PFSK-1 (cell line): Measurements from ENCODE around the gene CCDC85B.

Experiments
- SIN3A ChIP-seq: IDR thresholded peaks from 2 replicates; pipeline ENCODE4 v1.6.1; 2012; ENCODE audit warnings: mild to moderate bottlenecking, low read length, moderate library complexity, borderline replicate concordance; ENCODE audit not compliant: insufficient read depth
- TAF1 ChIP-seq: IDR thresholded peaks from 2 replicates; pipeline ENCODE4 v1.6.1; 2012; ENCODE audit warnings: low read length, control low read depth, borderline replicate concordance; ENCODE audit not compliant: insufficient read depth
- TF ChIP-seq, protein P1 (sequence below), 2 experiments: IDR thresholded peaks; 2 replicates each; pipeline versions ENCODE4 v1.6.1 to v1.8.0; 2011 to 2012; ENCODE audit warnings: low read depth in 2 of 2, low read length in 2 of 2, control low read depth in 1 of 2, inconsistent platforms in 1 of 2, mild to moderate bottlenecking in 1 of 2, moderate library complexity in 1 of 2; ENCODE audit not compliant: insufficient read depth in 1 of 2

DNA sequence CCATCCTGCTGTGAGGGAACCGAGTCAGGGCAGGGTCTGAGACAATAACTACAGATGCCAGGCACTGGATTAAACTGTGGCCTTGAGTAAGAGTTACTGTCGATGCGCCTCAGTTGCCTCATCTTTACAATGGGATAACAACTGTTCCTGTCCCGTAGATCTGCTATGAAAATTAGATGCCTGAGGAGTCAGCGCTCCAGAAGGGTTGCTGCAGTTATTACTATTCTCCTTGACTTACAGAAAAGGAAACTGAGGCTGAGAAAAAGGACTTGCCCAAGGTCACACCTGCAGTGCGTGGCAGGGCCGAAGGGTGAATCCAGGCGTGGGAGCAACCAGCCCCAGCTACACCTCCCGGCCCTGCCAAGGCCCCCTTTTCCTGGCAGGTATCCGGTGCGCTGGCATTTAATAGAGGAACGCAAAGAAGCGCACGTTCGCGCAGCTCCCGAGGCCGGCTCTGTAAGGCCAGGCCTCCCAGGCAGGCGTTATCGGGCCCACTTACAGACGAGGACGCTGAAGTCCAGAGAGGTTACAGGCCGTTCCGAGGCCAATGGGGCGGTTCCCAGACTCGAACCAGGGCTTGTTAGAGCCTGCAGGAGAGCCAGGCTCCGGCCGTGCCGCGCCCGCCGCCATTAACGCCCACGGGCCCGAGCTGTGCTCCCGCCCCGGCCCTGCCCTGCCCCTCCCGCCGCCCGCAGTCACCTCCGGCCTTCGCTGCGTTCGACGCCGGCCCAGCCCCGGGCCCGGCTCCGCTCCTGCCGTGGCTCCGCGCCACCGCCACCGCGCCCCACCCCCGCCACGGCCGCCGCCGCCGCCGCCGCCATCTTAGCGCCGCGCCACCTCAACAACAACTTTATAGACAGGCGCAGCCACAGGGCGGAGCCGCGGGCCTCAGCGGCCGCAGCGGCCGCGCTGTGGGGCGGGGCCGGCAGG is 28.0 kb downstream of the CCDC85B start, which contains the start of gene C11orf68:
- TF ChIP-seq SIN3A (peak; percentile 31; the same call in 1 of the 2 replicates), TAF1 (peak; percentile 70; the same call in 1 of the 2 replicates)
- TF ChIP-seq, protein P1, sequence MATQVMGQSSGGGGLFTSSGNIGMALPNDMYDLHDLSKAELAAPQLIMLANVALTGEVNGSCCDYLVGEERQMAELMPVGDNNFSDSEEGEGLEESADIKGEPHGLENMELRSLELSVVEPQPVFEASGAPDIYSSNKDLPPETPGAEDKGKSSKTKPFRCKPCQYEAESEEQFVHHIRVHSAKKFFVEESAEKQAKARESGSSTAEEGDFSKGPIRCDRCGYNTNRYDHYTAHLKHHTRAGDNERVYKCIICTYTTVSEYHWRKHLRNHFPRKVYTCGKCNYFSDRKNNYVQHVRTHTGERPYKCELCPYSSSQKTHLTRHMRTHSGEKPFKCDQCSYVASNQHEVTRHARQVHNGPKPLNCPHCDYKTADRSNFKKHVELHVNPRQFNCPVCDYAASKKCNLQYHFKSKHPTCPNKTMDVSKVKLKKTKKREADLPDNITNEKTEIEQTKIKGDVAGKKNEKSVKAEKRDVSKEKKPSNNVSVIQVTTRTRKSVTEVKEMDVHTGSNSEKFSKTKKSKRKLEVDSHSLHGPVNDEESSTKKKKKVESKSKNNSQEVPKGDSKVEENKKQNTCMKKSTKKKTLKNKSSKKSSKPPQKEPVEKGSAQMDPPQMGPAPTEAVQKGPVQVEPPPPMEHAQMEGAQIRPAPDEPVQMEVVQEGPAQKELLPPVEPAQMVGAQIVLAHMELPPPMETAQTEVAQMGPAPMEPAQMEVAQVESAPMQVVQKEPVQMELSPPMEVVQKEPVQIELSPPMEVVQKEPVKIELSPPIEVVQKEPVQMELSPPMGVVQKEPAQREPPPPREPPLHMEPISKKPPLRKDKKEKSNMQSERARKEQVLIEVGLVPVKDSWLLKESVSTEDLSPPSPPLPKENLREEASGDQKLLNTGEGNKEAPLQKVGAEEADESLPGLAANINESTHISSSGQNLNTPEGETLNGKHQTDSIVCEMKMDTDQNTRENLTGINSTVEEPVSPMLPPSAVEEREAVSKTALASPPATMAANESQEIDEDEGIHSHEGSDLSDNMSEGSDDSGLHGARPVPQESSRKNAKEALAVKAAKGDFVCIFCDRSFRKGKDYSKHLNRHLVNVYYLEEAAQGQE (IDR thresholded peaks at IDR 0.05; ENCODE audit: insufficient read depth in 1 of 2, low read depth in 2 of 2, low read length in 2 of 2), result no peak
